GM18519 (cell line): ENCODE data around the gene EXPH5.
"Not testable (repeated sequence)": the region's sequence is repeated elsewhere in the genome, so short reads cannot be mapped to it uniquely, and the experiment has no call there.

Source experiments
- ATAC-seq: cut with Tn5 transposase; IDR thresholded peaks from one replicate; pipeline ENCODE4 v1.9.1; 2021; ENCODE audit warnings: mild to moderate bottlenecking, moderate library complexity; ENCODE audit not compliant: unreplicated experiment, low FRiP score

The EXPH5 gene

GRCh38 chr11:108602818-108603217, 9.2 kb upstream of the EXPH5 start:
- ATAC-seq = not testable (repeated sequence)

GRCh38 chr11:108601150-108601549, 7.6 kb upstream of the EXPH5 start:
- ATAC-seq = no peak

- no peak for ATAC-seq
Observed at GRCh38 chr11:108599978-108600377, 6.4 kb upstream of the EXPH5 start.

- no peak for ATAC-seq
Observed at GRCh38 chr11:108597736-108598355, 4.3 kb upstream of the EXPH5 start.

GRCh38 chr11:108596701-108597100, 3.1 kb upstream of the EXPH5 start:
- no peak for ATAC-seq

DNA sequence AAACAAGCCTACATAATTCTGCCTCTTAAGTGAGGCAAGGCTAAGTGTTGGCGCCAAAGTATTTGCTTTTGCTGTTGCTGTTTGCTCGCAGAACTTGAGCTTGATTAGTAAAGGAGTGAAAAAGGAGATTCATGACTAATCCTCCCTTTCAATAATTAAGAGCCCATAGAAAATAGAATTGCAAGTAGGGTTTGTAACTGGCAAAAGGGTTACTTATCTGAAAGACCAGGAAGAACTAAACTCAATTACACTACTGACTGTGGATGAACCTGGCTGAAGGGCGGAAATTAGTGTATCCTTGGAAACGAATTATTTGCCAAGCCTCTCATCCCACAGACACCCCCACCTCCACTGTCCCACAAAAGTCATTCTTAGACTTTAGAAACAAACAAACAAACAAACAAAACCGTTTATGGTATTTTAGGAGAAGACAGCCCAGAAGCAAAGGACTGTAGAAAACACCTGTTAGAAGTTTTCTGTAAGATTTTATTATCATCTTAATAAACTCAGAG, 411 bp upstream of the EXPH5 start:
- no peak for ATAC-seq

- no peak for ATAC-seq
Observed at GRCh38 chr11:108592591-108593213, 866 bp downstream of the EXPH5 start.

DNA sequence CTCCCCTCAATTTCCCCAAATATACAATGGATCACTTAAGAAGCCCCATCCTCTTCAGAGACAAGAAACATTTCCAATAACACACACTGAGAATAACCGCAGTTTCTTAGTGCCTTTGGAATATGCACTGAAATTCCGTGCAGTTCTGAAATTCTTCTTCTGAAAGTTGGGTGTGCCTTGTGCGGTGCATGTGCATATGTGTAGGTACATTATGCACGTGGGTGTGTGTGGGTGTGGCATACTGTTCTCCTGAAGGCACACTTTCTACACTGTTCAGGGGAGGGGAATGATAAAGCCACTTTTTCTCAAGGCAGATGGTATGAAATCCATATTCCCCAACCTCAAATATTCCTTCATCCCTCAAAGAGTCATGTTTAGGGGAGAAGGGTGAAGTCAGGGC, 1.7 kb downstream of the EXPH5 start:
- no peak for ATAC-seq

GRCh38 chr11:108589136-108589535, 4.4 kb downstream of the EXPH5 start:
- no peak for ATAC-seq

DNA sequence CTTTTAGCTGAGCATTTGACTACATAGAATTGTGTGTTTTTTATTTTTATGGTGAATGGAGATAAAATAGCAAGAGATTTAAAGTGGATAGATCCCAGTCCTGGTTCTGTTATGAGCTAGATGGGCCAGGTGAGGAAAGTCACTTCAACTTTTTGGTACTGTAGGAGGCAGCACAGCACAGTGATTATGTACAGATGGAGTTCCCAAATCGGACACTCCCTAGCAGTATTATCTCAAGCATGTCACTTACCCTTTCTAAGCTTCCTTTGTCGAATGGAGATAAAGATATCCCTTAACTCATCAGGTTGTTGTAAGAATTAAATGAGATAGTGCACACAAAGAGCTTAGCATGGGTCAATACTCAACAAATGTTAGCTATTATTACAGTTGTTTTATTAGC, 5.3 kb downstream of the EXPH5 start:
- no peak for ATAC-seq

DNA sequence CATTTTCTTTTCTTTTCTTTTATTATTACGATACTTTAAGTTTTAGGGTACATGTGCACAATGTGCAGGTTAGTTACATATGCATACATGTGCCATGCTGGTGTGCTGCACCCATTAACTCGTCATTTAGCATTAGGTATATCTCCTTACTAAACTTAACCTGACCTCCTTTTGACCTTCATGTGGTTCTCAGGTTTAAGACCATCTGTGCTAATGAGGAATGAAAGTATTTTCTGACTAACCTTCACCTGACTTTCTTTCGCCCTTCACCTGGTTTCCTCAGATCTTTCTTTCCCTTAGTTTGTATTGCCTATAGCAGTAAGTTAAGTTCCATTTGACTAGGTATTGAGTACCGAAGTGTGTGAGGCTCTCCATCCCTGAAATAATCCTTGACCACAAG, 6.5 kb downstream of the EXPH5 start:
- no peak for ATAC-seq

GRCh38 chr11:108586600-108586999, 7.0 kb downstream of the EXPH5 start:
- ATAC-seq = no peak

GRCh38 chr11:108586185-108586584, 7.4 kb downstream of the EXPH5 start:
- not testable (repeated sequence) for ATAC-seq

GRCh38 chr11:108584973-108585372, 8.6 kb downstream of the EXPH5 start:
- ATAC-seq = no peak

- ATAC-seq = no peak
Observed at GRCh38 chr11:108580645-108581044, 12.9 kb downstream of the EXPH5 start.

- ATAC-seq = no peak
Observed at GRCh38 chr11:108580043-108580442, 13.5 kb downstream of the EXPH5 start.

DNA sequence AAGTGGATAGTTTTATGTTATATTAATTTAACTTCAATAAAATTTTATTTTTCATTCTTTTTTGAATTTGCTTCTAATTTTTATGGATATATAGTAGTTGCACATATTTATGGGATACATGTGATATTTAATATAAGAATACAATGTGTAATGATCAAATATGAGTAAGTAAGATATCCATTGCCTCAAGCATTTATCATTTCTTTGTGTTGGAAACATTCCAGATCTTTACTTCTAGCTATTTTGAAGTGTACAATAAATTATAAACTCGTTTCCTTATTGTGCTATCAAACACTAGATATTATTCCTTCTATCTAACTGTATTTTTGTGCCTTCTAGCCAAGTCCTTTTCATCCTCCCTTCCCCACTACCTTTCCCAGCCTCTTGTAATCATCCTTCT, 17.0 kb downstream of the EXPH5 start:
- no peak for ATAC-seq

GRCh38 chr11:108574675-108575074, 18.9 kb downstream of the EXPH5 start:
- ATAC-seq = no peak

DNA sequence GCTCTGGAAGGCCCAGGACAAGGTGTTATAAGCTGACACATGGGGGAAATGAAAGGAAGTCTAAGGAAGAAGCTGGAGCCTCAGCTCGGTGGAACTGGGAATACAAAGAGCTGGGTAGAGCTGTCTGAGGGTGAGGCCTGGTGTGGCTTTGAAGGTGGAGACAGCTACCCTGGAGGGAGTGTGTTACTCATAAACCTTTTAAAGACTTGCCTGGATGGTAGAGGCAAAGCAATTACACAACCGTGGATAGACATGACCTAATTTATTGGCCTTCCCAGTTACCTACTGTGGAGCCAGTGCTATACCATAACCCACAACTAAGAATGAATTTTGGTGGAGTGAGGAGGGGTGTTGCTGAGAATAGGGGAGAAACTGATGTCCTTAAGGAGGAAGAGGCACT, 22.6 kb downstream of the EXPH5 start:
- ATAC-seq = no peak

GRCh38 chr11:108569896-108570295, 23.7 kb downstream of the EXPH5 start:
- no peak for ATAC-seq

GRCh38 chr11:108568195-108568858, 25.2 kb downstream of the EXPH5 start:
- ATAC-seq = no peak

GRCh38 chr11:108565653-108566052, 27.9 kb downstream of the EXPH5 start:
- ATAC-seq = no peak
